ENCODE measurements around the gene SYT9.

DNA sequence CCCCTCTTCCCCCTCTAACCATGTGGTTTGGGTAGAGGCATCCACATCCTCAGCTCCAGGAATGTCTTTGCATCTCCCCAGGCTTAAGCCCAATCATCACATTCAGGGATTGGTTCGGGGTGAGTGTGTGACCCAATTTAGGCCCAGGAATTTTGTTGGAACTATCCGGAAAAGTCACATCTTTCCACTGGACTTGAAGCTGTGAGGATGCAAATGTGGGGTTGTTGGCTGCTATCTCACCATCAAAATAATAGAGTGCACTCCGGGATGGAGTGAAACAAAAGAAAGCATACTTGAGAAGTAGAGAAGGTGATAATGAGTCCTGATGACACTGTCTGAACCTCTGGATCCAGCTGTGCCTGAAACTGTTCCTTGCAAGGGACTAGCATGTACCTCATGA, 199.8 kb downstream of the SYT9 start:
- TF ChIP-seq, protein P1, sequence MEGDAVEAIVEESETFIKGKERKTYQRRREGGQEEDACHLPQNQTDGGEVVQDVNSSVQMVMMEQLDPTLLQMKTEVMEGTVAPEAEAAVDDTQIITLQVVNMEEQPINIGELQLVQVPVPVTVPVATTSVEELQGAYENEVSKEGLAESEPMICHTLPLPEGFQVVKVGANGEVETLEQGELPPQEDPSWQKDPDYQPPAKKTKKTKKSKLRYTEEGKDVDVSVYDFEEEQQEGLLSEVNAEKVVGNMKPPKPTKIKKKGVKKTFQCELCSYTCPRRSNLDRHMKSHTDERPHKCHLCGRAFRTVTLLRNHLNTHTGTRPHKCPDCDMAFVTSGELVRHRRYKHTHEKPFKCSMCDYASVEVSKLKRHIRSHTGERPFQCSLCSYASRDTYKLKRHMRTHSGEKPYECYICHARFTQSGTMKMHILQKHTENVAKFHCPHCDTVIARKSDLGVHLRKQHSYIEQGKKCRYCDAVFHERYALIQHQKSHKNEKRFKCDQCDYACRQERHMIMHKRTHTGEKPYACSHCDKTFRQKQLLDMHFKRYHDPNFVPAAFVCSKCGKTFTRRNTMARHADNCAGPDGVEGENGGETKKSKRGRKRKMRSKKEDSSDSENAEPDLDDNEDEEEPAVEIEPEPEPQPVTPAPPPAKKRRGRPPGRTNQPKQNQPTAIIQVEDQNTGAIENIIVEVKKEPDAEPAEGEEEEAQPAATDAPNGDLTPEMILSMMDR (IDR thresholded peaks at IDR 0.05; ENCODE audit: poor library complexity, severe bottlenecking): no peak
- no peak for TF ChIP-seq POLR2AphosphoS5 (IDR thresholded peaks at IDR 0.05)
- no peak for TF ChIP-seq EZH2 (IDR thresholded peaks at IDR 0.05; ENCODE audit: borderline replicate concordance, insufficient read depth, low read length, poor library complexity, severe bottlenecking)
- TF ChIP-seq SMC3 (conservative IDR thresholded peaks at IDR 0.05; ENCODE audit: poor library complexity): no peak
- TF ChIP-seq RAD21 (conservative IDR thresholded peaks at IDR 0.05): no peak
- TF ChIP-seq, protein P2, sequence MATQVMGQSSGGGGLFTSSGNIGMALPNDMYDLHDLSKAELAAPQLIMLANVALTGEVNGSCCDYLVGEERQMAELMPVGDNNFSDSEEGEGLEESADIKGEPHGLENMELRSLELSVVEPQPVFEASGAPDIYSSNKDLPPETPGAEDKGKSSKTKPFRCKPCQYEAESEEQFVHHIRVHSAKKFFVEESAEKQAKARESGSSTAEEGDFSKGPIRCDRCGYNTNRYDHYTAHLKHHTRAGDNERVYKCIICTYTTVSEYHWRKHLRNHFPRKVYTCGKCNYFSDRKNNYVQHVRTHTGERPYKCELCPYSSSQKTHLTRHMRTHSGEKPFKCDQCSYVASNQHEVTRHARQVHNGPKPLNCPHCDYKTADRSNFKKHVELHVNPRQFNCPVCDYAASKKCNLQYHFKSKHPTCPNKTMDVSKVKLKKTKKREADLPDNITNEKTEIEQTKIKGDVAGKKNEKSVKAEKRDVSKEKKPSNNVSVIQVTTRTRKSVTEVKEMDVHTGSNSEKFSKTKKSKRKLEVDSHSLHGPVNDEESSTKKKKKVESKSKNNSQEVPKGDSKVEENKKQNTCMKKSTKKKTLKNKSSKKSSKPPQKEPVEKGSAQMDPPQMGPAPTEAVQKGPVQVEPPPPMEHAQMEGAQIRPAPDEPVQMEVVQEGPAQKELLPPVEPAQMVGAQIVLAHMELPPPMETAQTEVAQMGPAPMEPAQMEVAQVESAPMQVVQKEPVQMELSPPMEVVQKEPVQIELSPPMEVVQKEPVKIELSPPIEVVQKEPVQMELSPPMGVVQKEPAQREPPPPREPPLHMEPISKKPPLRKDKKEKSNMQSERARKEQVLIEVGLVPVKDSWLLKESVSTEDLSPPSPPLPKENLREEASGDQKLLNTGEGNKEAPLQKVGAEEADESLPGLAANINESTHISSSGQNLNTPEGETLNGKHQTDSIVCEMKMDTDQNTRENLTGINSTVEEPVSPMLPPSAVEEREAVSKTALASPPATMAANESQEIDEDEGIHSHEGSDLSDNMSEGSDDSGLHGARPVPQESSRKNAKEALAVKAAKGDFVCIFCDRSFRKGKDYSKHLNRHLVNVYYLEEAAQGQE (IDR thresholded peaks at IDR 0.05; ENCODE audit: borderline replicate concordance): no peak
- no peak for TF ChIP-seq EP300 (conservative IDR thresholded peaks at IDR 0.05; ENCODE audit: poor library complexity, severe bottlenecking)
- TF ChIP-seq MXI1 (conservative IDR thresholded peaks at IDR 0.05; ENCODE audit: poor library complexity, severe bottlenecking): no peak
